ENCODE data around the gene CNOT6. TPM values are rescaled to one million over a fixed set of nuclear protein-coding genes. Genes with fewer than 3 reads are reported as not detected.
"Not testable (repeated sequence)": the region's sequence is repeated elsewhere in the genome, so short reads cannot be mapped to it uniquely, and the experiment has no call there.

Gene CNOT6
- total RNA-seq, 4 donors from 2014 or later = 14.0 to 21.0 (median 17.2) TPM

DNA sequence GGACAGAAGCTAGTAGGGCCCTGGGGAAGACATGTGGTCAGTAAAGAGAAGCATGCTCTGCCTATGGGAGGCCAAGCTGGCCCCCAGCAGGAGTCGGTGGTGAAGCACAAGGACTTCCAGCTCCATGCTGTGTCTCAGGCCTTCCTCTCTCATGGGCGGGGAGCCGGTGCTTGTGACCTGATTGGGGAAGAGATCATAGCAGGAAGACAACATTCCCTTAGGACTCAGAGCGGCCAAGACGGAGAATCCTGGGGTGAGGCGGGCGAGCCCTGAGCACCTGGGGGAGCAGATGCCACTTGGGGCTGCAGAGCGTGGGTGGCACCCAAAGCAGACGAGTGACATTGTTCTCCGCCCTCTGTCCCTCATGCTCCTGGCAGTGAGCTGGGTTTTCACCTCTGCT is 33.3 kb upstream of the CNOT6 start:
- H3K9me3 ChIP-seq = no peaks in the 10 kb centered on the region
- H3K27ac ChIP-seq = no peak overlapping the region
- intact Hi-C loops (cut with DNase I) = loop anchor here (10.0 kb wide), 1 partner anchor 106 kb away; the partner anchor contains the start of gene GFPT2
- DNase-seq = no peak
- no peak overlapping the region for H3K4me3 ChIP-seq (replicated peaks in 1 of 3)
- H3K27me3 ChIP-seq = no peaks in the 10 kb centered on the region
- H3K36me3 ChIP-seq = no peaks in the 10 kb centered on the region
- no peak for TF ChIP-seq POLR2A (IDR thresholded peaks at IDR 0.05)
- TF ChIP-seq, protein P1, sequence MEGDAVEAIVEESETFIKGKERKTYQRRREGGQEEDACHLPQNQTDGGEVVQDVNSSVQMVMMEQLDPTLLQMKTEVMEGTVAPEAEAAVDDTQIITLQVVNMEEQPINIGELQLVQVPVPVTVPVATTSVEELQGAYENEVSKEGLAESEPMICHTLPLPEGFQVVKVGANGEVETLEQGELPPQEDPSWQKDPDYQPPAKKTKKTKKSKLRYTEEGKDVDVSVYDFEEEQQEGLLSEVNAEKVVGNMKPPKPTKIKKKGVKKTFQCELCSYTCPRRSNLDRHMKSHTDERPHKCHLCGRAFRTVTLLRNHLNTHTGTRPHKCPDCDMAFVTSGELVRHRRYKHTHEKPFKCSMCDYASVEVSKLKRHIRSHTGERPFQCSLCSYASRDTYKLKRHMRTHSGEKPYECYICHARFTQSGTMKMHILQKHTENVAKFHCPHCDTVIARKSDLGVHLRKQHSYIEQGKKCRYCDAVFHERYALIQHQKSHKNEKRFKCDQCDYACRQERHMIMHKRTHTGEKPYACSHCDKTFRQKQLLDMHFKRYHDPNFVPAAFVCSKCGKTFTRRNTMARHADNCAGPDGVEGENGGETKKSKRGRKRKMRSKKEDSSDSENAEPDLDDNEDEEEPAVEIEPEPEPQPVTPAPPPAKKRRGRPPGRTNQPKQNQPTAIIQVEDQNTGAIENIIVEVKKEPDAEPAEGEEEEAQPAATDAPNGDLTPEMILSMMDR (IDR thresholded peaks at IDR 0.05) = no peak
- 92% methylated on average over 10 of the region's 10 CpGs for WGBS, 2 donors
- no peaks in the 10 kb centered on the region for H3K4me1 ChIP-seq

DNA sequence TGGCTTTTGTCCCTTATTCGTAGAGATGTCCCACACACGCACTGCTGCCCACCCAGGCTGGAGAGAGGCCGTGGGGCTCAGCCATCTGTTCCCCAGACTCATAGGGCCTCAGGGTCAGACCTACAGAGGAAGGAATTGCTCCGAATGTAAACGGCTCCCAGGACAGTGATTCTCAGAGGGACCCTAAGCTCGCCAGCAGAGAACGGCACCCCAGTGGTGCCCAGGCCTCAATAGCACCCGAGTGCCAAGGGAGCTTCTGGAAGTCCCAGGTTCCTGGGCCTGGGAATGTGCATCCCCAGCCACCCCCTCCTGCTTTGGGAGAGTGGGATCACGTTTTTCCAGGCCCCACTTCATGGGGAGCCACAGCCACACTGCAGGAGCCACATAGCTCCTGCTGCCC is 32.9 kb upstream of the CNOT6 start:
- H3K27ac ChIP-seq = no peak overlapping the region
- H3K4me1 ChIP-seq = no peaks in the 10 kb centered on the region
- intact Hi-C loops (cut with DNase I) = loop anchor here (10.0 kb wide), 1 partner anchor 107 kb away; the partner anchor contains the start of gene GFPT2
- TF ChIP-seq, protein P1 (IDR thresholded peaks at IDR 0.05) = no peak
- no peak for TF ChIP-seq POLR2A (IDR thresholded peaks at IDR 0.05)
- WGBS, 2 donors = 70 to 83% methylated on average over 4 to 8 of the region's 9 CpGs
- no peak for DNase-seq
- no peaks in the 10 kb centered on the region for H3K36me3 ChIP-seq
- no peaks in the 10 kb centered on the region for H3K27me3 ChIP-seq
- H3K9me3 ChIP-seq = no peaks in the 10 kb centered on the region
- no peak overlapping the region for H3K4me3 ChIP-seq (replicated peaks in 1 of 3)

DNA sequence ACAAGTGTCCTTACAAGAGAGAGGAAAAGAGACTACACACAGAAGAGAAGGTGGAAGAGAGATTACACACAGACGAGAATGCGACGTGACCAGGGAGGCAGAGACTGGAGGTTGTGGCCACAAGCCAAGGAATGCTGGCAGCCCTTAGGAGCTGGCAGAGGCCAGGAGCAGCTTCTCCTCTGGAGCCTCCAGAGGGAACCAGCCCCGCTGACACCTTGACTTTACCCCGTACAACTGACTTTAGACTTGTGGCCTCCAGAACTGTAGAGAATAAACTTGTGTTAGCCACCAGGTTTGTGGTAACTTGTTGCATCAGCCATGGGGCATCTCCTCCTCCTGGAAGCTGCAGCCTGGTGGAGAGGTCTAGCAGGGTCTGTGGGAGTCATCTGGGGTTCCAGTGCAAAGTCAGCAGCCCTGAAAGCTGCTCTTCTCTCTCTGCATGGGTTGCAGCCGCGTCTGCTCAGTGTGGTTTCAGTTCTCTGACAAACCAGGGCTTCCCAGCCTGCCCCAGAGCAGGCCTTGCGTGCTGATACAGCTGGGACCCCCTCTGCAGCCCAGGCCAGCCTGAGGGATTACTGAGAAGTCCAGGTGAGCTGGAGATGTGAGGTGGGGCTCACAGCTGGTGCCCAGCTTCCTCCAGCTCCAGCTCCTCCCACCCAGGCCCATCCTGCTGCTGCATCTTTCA is 30.8 kb upstream of the CNOT6 start:
- 75 to 83% methylated on average over 6 to 7 of the region's 8 CpGs for WGBS, 2 donors
- TF ChIP-seq, protein P1 (IDR thresholded peaks at IDR 0.05) = no peak
- no peak for TF ChIP-seq POLR2A (IDR thresholded peaks at IDR 0.05)
- no peak overlapping the region for H3K4me3 ChIP-seq (replicated peaks in 1 of 3)
- H3K27me3 ChIP-seq = no peaks in the 10 kb centered on the region
- H3K36me3 ChIP-seq = no peaks in the 10 kb centered on the region
- intact Hi-C loops (cut with DNase I) = loop anchor here (10.0 kb wide), 1 partner anchor 109 kb away; the partner anchor contains the start of gene GFPT2
- no peak for DNase-seq
- peaks cover 0 to 14% of the 10 kb centered on the region in 2 donors for H3K4me1 ChIP-seq
- H3K9me3 ChIP-seq = no peaks in the 10 kb centered on the region
- H3K27ac ChIP-seq = no peak overlapping the region

DNA sequence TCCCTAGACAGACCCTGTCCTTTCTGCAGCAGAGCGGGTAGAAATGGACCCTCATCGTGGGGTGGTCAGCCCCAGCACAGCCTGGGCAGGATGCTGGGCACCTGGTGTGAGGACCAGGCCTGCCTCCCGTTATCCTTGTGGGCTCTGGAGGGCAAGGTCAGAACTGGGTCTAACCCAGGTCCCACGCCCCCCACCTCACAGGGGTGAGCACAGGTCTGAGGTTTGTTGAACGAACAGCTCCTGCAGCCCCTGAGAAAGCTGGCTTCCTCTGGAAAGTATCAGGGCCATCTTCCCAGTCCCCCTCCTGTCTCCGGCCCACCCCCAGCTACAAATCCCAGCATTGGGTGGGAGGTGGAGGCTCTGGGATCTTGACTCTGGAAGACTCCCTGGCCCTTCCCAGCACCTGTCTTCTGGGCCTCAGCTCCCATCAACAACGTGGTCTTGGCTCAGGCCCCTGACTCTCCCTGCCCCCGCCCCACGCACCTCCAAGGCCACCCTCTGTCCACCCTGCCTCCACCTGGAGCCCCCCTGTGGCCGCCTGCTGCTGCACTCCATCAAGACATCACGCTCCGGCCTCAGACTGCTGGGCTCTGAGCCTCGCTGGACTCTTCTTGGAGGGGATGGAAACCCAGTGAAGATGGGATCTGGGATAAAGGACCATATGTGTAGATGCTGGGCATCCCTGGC is 30.1 kb upstream of the CNOT6 start:
- 72 to 88% methylated on average over 8 to 9 of the region's 13 CpGs for WGBS, 2 donors
- no peak for DNase-seq
- Histone ChIP-seq H3K36me3 (no peaks in the 10 kb centered on the region), H3K27me3 (no peaks in the 10 kb centered on the region), H3K4me3 (replicated peaks in 1 of 3) (no peak overlapping the region), H3K27ac (no peak overlapping the region), H3K4me1 (peaks cover 0 to 14% of the 10 kb centered on the region in 2 donors), H3K9me3 (no peaks in the 10 kb centered on the region)
- intact Hi-C loops (cut with DNase I) = loop anchor here (10.0 kb wide), 1 partner anchor 109 kb away; the partner anchor contains the start of gene GFPT2
- TF ChIP-seq POLR2A (IDR thresholded peaks at IDR 0.05) = no peak
- TF ChIP-seq, protein P1 (IDR thresholded peaks at IDR 0.05) = no peak

DNA sequence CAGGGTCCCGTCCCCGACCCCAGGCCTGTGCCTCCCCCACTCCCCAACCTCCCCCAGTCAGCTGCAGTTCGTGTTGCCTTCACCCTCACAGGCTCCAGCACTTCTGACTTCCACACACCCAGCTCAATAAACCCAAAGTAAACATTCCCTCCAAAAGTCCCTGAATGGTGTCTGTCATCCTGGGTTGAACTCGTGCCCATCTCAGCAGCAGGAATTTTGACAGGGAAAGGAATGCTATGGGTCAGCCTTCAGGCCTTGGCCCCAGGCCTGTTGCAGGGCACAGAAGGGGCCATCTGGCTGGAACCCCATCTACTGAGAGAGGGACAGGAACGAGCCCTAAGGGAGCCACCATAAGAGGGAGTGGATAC is 29.6 kb upstream of the CNOT6 start:
- Histone ChIP-seq H3K27ac (no peak overlapping the region), H3K9me3 (no peaks in the 10 kb centered on the region), H3K4me3 (replicated peaks in 1 of 3) (no peak overlapping the region), H3K4me1 (peaks cover 0 to 14% of the 10 kb centered on the region in 2 donors), H3K36me3 (no peaks in the 10 kb centered on the region), H3K27me3 (no peaks in the 10 kb centered on the region)
- no peak for DNase-seq
- 60 to 69% methylated on average over 1 to 5 of the region's 5 CpGs for WGBS, 2 donors
- intact Hi-C loops (cut with DNase I) = loop anchor here (10.0 kb wide), 1 partner anchor 110 kb away; the partner anchor contains the start of gene GFPT2
- TF ChIP-seq POLR2A (IDR thresholded peaks at IDR 0.05) = no peak
- TF ChIP-seq, protein P1 (IDR thresholded peaks at IDR 0.05) = no peak

DNA sequence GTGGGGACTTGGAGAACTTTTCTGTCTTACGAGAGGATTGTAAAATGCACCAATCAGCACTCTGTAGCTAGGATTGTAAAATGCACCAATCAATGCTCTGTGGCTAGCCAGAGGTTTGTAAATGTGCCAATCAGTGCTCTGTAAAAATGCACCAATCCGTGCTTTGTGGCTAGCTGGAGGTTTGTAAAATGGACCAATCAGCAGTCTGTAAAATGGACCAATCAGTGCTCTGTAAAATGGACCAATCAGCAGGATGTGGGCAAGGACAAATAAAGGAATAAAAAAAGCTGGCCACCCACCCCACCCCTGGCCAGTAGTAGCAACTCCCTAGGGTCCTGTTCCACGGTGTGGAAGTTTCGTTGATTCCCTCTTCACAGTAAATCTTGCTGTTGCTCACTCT is 29.1 kb upstream of the CNOT6 start:
- 81 to 97% methylated on average over 4 of the region's 4 CpGs for WGBS, 2 donors
- H3K27ac ChIP-seq; H3K36me3 ChIP-seq; H3K9me3 ChIP-seq; H3K4me3 ChIP-seq (replicated peaks in 1 of 3); DNase-seq; H3K27me3 ChIP-seq: not testable (repeated sequence)
- peaks cover 0 to 14% of the 10 kb centered on the region in 2 donors for H3K4me1 ChIP-seq
- intact Hi-C loops (cut with DNase I) = loop anchor here (10.0 kb wide), 1 partner anchor 110 kb away; the partner anchor contains the start of gene GFPT2

Data from thyroid gland (tissue), 4 donors.